HG02840 (cell line): ENCODE data around the gene CASP10.
"Not testable (repeated sequence)": the region's sequence is repeated elsewhere in the genome, so short reads cannot be mapped to it uniquely, and the experiment has no call there.

Source experiments
- ATAC-seq: cut with Tn5 transposase; IDR thresholded peaks from one replicate; pipeline ENCODE4 v1.9.1; 2021; ENCODE audit warnings: mild to moderate bottlenecking, moderate library complexity, moderate number of reproducible peaks; ENCODE audit not compliant: unreplicated experiment, low FRiP score

CASP10 gene

DNA sequence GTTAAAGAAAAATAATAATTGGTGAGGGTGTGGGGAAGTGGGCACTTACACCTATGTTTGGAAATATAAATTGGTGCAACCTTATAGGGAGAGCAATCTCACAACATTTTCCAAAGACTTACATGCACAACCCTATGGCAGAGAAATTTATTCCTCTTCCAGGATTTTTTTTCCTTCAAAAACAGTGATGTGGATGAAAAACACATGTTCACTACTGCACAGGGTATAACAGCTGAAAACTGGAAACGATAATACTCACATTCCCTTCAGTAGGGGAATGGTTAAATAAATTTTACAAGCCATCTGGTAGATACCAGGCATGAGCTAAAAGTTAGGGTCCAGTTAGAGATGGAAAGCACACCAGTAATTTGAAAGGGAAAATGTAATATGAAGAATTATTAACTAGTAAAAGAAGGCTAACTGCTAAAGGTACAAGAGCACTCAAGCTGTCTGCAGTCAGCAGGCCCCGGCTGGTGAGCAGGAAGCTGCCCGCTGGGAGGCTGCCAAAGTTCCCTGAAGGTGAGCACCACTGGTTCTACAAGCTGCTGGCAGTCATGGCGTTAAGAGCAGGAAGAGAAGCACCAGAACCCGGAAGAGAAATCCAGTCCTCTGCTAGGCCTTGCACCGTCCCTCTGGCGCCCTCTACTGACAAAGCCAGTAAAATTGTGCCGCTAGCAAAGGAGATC, 49.0 kb downstream of the CASP10 start:
- peak; percentile 42 for ATAC-seq

DNA sequence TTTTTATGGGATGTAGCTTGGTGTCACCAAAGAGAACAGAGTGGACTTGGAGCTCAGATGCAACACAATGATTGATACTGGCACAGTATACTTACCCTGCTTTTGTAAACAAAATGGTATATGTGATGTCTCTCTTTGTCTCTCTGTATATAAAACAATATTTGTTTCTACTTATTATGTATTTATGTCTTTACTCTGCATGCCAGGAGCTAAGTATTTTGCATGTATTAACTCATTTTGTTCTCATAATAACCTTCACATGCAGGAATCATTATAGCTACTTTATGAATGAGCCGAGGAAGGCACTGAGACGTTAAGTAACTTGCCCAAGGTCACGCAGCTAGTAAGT, 49.5 kb downstream of the CASP10 start:
- ATAC-seq: no peak

DNA sequence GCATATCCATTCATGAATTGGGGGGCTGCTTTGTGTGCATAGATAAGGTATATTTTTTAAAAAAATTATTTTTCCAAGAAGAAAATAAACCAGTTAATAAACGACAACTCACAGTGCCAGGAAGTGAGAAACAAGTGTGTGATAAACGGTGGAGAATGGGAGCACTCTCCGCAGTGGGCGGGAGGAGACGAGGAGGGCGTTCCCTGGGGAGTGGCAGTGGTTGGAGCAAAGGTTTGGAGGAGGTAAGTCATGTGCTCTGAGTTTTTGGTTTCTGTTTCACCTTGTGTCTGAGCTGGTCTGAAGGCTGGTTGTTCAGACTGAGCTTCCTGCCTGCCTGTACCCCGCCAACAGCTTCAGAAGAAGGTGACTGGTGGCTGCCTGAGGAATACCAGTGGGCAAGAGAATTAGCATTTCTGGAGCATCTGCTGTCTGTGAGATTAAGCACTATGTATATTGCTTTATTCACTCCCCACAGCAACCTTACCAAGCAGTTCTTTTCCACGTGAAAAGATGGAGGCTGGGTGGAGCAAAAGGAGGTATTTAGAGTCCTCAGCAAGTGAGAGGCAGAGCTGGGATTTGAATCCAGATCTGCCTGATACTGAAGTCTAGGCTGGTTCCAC, 50.4 kb downstream of the CASP10 start:
- ATAC-seq: peak; percentile 94

DNA sequence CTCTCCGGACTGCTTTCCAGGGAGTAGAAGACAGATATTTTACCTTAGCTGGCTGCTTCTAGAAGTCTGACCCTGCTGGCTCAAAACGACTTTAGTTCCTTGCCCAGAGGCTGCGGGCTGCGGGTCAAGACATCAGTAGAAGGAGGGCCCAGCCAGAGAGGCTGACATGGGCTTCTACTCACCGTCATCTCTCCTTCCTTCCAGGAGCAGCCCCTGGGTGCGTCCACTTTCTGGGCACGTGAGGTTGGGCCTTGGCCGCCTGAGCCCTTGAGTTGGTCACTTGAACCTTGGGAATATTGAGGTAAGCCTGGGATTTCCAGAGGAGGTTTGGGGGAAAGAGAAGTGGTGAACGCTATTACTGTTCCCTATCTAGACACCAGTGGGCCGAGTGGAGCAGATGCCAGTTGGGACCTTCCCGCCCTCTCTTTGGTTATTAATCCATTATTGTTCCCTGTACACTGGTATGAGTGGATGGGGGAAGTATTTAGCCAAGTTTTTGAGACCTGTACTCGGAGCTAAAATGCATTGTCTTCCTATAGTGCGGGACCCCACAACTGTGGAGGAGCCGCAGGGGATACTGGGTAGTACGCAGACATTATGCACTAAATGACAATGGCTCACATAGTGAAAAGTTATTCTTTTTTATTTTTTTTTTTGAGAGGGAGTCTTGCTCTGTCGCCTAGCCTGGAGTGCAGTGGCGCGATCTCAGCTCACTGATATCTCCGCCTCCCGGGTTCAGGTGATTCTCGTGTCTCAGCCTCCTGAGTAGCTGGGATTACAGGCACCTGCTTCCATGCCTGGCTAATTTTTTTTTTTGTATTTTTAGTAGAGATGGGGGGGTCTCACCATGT, 51.1 kb downstream of the CASP10 start:
- peak; percentile 14 for ATAC-seq

DNA sequence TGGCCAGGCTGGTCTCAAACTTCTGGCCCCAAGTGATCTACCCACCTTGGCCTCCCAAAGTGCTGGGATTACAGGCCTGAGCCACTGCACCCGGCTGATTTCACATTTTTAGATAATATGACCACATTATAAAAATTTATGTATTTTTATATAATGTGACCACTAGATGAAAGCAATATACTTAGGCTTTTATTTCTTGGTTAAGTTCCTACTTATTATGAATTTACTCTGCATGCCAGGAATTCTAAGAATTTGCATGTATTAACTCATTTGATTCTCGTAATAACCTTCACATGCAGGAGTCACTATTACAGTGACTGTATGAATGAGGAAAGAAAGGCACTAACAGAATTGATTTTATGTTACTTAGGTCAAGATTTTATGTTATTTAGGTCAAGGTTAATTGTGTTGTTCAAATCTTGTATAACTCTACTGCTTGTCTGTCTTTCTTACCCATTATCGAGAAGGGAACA, 51.8 kb downstream of the CASP10 start:
- ATAC-seq: no peak

DNA sequence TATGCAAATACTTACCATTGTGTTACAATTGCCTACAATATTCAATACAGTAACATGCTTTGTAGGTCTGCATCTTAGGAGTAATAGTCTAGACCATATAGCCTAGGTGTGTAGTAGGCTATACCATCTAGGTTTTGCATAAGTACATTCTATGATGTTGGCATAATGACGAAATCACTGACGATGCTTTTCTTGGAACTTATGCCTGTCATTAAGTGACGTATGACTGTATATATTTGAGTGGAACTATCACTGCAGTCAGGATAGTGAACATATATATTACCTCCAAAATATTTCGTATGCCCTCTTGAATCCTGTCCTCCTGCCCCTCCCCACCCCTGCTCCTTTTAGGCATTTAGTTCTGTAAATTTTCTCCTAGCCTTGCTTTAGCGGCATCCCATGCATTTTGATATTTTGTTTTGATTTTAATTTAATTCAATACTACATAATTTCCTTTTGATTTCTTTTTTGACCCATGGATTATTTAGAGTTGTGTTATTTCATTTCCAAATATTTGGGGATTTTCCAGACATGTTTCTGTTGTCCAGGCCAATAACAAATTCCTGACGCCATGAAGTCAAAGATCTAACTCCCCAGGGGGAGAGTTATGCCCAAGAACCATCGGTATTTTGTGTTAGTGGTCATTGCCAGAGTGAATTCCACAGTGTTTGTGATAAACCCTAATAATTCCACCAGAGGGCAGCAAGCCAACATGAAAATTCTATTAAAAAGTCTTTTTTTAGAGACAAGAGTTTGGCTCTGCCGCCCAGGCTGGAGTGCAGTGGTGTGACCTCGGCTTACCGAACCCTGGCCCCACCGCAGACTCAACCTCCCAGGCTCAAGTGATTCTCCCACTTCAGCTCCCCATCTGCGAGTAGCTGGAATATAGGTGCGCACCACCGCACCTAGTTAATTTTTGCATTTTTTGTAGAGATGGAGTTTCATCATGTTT, 53.2 kb downstream of the CASP10 start:
- no peak for ATAC-seq

DNA sequence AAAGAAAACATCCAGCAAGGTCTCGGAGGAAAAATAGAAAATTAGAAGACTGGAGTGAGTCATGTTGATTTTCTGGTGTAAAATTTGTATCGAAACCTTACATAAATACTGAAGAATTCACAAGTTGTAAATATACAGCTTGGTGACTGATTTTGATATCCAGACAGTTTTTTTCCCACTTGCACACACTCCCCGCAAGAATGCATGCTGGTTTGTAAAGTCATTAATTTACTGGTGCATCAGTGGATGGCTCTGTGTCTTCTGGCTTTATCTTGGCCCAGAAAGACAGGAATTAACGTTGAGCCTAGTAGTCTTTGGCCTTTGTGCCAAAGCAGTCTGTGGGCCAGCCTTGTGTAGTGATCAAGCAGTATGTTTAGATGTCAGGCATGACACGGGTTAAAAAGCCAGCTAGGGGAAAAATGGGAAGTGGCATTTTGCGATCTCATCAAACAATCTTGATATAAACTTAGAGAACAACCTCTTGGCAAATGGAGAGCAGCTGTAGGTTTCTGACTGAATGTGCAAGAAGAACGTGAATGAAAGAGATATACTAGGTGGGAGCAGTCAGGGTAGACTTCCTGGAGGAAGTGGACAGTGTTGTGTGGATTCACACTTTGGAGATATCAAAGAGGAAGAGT, 54.7 kb downstream of the CASP10 start:
- ATAC-seq: no peak

DNA sequence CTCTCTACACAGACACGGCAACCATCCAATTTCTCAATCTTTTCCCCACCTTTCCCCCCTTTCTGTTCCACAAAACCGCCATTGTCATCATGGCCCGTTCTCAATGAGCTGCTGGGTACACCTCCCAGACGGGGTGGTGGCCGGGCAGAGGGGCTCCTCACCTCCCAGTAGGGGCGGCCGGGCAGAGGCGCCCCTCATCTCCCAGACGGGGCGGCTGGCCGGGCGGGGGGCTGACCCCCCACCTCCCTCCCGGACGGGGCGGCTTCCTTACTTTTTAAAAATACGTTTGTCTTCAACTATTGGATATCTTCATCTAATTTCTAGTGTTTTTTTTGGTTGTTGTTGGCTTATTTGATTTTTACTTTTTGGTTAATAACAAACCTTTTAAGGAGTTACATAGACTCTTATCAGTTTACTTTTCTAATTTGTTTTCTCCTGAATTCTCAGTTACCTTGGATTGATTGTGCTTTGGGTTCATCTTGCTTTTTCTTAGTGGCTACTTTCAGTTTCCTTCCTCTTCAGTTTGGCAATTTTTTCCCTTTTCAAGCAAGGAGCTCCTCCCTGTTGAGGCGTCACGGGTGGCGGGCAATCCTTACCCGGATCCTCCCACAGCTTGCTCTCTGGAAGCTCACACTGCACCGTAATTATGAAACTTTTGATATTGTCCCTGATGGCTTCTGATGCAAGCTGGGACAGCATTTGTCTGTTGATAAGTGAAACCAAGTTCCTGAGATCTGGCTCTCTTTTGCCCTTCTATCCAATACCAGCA, 56.4 kb downstream of the CASP10 start:
- not testable (repeated sequence) for ATAC-seq

DNA sequence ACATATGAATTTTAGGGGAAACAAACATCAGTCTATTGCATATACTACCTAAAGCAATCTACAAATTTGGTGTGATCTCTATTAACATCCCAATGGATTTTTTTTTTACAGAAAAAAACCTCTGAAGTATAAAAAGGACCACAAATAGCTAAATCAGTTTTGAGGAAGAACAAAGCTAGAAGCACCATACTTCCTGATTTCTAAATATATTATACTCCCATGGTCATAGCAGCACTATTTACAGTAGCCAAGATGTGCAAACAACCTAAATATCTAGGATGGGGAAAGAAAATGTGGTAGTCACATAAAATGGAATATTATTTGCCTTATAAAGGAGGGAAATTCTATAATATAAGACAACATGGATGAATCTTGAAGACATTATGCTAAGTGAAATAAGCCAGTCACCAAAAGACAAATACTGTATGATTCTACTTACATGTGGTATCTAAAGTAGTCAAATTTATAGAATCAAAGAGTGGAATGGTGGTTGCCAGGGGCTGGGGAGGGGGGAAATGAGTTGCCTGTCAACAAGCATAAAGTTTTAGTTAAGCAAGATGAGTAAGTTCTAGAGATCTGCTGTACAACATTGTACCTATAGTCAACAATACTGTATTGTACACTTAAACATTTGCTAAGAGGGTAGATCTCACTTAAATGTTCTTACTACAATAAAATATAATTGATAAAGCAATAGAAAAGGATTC, 59.8 kb downstream of the CASP10 start:
- ATAC-seq: no peak

DNA sequence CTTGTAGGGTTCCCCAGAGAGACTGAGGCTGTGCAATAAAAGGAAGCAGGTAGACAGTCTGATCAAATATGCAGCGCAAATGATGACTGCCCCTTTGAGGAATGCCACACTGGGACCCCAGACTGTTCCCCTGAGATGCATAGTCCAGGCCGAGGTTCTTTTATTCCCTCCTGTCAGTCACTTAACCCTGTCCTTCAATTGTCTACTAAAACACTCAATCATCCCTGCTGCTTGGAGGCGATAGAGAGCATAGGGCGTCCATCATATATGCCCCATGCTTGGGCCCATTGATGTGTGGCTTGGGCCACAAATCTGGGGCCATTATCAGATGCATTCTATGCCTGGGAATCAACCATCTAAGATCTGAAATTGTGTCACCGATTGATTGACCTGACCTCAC, 61.9 kb downstream of the CASP10 start:
- ATAC-seq: no peak

DNA sequence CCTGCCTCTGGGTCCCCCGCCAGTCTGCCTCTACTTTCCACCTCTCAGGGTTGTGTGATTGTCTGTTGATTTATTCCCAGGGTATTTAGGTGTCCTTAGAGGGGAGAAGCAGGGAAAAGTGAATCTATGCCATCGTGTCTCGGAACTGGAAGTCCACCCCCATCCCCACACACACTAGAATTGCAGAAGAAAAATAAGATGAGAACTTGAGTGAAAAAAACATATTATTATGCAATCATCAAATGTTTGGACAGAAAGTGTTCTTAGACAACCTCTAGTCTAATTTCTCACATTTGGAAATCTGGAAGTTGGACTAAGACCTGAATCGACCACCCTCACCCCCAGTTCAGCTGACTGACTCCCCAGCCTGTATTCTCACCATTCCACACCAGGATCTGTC, 63.3 kb downstream of the CASP10 start:
- no peak for ATAC-seq

DNA sequence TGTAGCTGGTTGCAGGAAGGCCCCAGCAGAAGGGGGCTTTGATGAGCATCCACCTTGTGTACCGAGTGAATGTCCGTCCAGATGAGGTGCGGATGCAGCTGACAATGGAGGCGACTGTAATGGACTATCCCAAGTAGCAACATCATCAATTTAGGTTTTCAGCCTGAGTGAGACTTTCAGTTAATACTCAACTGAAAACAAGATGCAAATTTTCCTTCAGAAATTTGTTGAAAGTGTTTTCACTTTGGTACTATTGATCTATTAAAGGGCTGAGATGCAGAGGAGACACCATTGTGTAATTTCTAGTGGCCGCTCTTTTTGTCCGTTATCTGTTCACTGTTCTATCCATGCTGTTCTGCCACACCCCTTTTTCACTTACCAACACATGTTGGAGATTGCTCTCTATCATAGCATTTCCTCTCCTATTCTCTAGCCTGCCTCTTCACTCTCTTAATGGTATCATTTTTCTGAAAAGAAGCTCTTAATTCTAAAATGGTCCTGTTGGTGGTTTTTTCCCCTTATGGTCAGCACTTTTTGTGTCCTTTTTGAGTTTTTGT, 65.4 kb downstream of the CASP10 start:
- no peak for ATAC-seq

DNA sequence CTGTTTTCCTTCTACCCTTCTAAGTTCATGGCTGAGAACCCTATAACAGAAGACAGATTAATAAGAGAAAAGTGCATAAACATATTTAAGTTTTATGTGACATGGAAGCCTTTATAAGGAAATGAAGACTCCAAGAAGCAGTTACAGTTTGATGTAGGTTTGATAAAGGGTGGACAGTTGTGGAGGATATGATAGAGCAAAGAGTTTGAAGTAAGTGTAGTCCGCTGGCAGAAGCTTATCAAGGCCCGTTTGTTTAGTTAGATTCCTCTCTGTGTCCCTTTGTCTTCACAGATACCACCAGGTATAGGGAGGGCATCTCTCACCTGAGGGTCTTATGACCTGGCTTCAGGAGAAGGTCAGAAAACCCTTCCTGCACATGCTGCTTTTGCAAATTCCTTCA, 66.9 kb downstream of the CASP10 start:
- no peak for ATAC-seq

DNA sequence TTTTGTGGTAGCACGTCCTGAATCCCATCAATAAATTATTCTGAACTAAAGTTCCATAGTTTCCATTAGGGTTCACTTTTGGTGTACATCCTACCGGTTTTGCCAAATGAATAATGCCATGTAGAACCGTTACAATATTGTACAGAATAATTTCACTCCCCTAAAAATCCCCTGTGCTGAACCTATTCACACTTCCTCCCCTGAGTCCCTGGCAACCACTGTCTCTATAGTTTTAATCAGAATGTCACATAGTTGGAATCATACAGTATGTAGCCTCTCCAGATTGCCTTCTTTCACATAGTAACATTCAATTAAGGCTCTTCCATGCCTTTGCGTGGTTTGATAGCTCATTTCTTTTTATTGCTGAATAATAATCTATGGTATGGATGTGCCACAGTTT, 67.8 kb downstream of the CASP10 start:
- ATAC-seq: no peak

DNA sequence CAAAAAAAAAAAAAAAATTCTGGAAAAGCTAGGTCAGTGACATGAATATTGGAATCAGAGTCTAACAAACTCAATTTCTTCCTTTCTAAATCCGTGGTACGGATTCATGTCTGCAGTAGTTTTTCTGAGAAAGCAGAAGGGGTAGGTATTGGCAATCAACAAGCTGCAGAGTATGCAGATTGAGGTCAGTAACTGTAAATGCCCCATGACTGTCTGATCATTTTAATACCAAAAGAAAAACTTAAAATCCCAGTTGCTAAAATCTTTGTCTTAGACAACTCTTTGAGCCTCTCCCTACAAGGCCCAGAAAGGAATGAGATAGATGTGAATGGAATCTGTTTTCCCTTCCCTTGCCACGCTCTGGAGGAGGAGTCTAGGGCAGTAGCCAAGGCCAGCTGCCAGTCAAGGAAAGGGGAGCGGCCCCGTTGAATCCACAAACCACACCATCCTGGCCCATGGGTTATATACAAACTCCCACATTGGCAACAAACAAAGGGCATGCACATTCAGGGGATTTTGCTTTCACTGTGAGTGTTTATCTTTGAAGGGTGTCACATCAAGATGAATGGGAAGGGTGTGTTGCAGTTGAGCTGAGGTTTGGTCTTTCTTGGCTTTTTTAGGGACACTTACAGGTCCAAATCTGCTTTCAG, 71.3 kb downstream of the CASP10 start:
- no peak for ATAC-seq

DNA sequence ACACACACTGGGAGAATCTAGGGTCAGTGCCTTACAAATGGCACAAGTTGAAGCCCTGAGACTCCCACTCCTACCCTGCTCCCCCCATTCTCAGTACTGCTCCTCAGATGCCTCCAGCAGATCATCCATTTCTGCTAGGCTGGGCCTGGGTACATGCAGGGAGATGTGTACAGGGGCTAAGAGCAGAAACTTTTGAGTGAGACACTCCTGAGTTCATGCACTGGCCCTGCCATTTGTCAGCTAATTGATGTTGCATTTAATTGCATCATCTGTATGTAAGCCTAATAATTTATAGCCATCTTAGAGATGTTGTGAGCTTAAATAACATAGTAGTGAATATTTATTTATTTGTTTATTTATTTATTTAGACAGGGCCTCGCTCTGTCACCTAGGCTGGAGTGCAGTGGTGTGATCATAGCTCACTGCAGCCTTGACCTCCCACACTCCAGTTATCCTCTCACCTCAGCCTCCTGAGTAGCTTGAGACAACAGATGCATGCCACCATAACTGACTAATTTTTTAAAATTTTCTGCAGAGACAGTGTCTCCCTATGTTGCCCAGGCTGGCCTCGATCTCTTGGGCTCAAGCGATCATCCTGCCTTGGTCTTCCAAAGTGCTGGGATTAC, 72.6 kb downstream of the CASP10 start:
- ATAC-seq: no peak

DNA sequence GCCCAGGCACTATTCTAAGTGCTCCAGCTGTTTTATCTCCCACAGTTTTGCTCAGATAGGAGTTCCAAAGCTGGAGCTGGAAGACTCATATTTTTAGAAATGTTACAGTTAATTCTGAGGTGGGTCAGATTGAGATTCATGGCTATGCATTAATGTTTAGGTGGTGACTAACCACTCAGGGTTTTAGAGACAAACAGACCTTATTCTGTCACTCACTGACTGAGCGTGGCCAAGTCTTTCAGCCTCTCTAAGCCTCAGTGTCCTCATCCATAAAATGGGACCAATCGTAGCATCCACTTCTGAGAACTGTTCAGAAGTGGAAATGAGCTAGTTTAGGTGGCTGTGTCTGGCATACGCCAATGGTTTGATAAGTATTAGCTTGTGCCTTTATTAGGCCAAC, 73.1 kb downstream of the CASP10 start:
- ATAC-seq: no peak
